ENCODE data around the gene PIK3C2B. TPM values are rescaled to one million over a fixed set of nuclear protein-coding genes. Genes with fewer than 3 reads are reported as not detected.

PIK3C2B gene
- polyA plus RNA-seq, 1 donor (not counting 4 experiments of a cell fraction or from before 2014, with no cell fraction given) = 5.4 TPM

DNA sequence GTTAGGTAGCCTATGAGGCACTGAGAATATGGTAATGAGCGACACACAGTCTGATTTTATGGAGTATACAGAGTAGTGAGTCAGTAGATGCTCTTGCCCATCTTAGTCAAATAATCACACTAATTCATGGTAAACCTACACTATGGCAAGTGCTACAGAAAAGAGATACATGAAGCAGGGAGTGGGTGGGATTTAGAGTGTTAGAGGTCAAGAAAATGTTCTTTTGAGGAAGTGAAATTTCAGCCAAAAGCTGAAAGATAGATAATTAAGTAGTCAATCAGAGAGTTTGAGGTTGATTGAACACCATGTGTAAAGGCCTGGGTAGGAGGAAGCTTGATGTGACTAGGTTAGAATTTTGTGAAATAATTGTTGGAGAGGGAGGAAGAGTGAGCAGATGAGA, 36.3 kb upstream of the PIK3C2B start:
- no peak for DNase-seq (ENCODE audit: low read depth, low spot score)
- Histone ChIP-seq H3K4me1 (ENCODE audit: control insufficient read depth, extremely low read depth, insufficient read depth, low read length) (no peaks in the 10 kb centered on the region), H3K27me3 (ENCODE audit: control insufficient read depth, extremely low read depth, insufficient read depth, low read length) (no peaks in the 10 kb centered on the region), H3K36me3 (ENCODE audit: control insufficient read depth in 2 of 2, extremely low read depth in 1 of 2, insufficient read depth in 2 of 2, low read length in 2 of 2) (peaks cover 12 to 22% of the 10 kb centered on the region in 2 experiments), H3K4me2 (ENCODE audit: control insufficient read depth, extremely low read depth, insufficient read depth, low read depth, low read length) (no peak overlapping the region), H3K4me3 (ENCODE audit: control insufficient read depth in 2 of 3, extremely low read depth in 1 of 3, insufficient read depth in 2 of 3, low read depth in 1 of 3, low read length in 3 of 3) (no peak overlapping the region), H3K9me1 (ENCODE audit: control insufficient read depth, extremely low read depth, insufficient read depth, low read length) (no peaks in the 10 kb centered on the region), H3K79me2 (ENCODE audit: control insufficient read depth, insufficient read depth, low read length) (no peaks in the 10 kb centered on the region), H4K20me1 (ENCODE audit: control insufficient read depth, extremely low read depth, insufficient read depth, low read length) (no peaks in the 10 kb centered on the region), H3K9ac (ENCODE audit: control insufficient read depth, extremely low read depth, insufficient read depth, low read length) (no peak overlapping the region), H3K9me3 (ENCODE audit: control insufficient read depth, low read depth, low read length) (no peaks in the 10 kb centered on the region), H3K27ac (ENCODE audit: control insufficient read depth, insufficient read depth, low read length) (no peak overlapping the region), H2AFZ (ENCODE audit: control insufficient read depth, low read length) (no peak overlapping the region)
- dilution Hi-C loops (cut with MboI; ENCODE audit: extremely low pct_ligation_motif_present, low sequenced_read_pairs) = no loop called here
- FAIRE-seq = no peak
- TF ChIP-seq EZH2 (IDR thresholded peaks at IDR 0.05; ENCODE audit: low read length) = no peak
- no peak for TF ChIP-seq CTCF (optimal IDR thresholded peaks at IDR 0.05 in 1 of 3, IDR thresholded peaks at IDR 0.05 in 1 of 3, conservative IDR thresholded peaks at IDR 0.05 in 1 of 3; ENCODE audit: extremely low read depth in 1 of 3, insufficient read depth in 2 of 3, low read length in 3 of 3)

DNA sequence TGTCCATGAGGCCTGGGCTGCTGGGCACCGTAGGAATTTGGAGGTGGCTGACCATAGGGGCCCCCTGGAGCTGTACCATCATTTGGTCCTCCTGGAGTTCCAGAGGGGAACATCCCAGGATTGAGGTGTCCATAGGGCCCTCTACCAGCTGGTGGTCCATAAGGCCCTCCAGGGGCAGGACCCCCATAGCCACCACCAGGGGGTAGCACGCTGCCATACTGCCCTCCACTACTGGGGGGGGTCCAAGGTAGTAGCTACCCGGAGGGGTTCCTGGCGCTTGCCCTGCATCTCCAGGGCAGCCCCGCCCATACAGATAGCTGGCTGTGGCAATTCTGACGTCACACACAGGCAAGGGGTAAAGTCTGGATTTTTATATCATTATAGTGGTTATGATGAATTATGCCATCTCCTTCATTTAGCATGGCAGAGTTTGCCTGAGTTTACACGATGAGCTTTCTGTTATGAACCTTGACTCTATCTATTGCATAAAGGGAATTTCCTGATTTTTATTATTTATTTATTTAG, 34.8 kb upstream of the PIK3C2B start:
- Histone ChIP-seq H3K9me1 (ENCODE audit: control insufficient read depth, extremely low read depth, insufficient read depth, low read length) (no peaks in the 10 kb centered on the region), H3K9ac (ENCODE audit: control insufficient read depth, extremely low read depth, insufficient read depth, low read length) (no peak overlapping the region), H3K4me3 (ENCODE audit: control insufficient read depth in 2 of 3, extremely low read depth in 1 of 3, insufficient read depth in 2 of 3, low read depth in 1 of 3, low read length in 3 of 3) (no peak overlapping the region), H2AFZ (ENCODE audit: control insufficient read depth, low read length) (no peak overlapping the region), H4K20me1 (ENCODE audit: control insufficient read depth, extremely low read depth, insufficient read depth, low read length) (no peaks in the 10 kb centered on the region), H3K79me2 (ENCODE audit: control insufficient read depth, insufficient read depth, low read length) (peaks cover 2% of the 10 kb centered on the region), H3K4me2 (ENCODE audit: control insufficient read depth, extremely low read depth, insufficient read depth, low read depth, low read length) (no peak overlapping the region), H3K27me3 (ENCODE audit: control insufficient read depth, extremely low read depth, insufficient read depth, low read length) (no peaks in the 10 kb centered on the region), H3K36me3 (ENCODE audit: control insufficient read depth in 2 of 2, extremely low read depth in 1 of 2, insufficient read depth in 2 of 2, low read length in 2 of 2) (peaks cover 15 to 31% of the 10 kb centered on the region in 2 experiments), H3K27ac (ENCODE audit: control insufficient read depth, insufficient read depth, low read length) (no peak overlapping the region), H3K4me1 (ENCODE audit: control insufficient read depth, extremely low read depth, insufficient read depth, low read length) (peaks cover 8% of the 10 kb centered on the region), H3K9me3 (ENCODE audit: control insufficient read depth, low read depth, low read length) (no peaks in the 10 kb centered on the region)
- no peak for DNase-seq (ENCODE audit: low read depth, low spot score)
- dilution Hi-C loops (cut with MboI; ENCODE audit: extremely low pct_ligation_motif_present, low sequenced_read_pairs) = no loop called here
- TF ChIP-seq CTCF (optimal IDR thresholded peaks at IDR 0.05 in 1 of 3, IDR thresholded peaks at IDR 0.05 in 1 of 3, conservative IDR thresholded peaks at IDR 0.05 in 1 of 3; ENCODE audit: extremely low read depth in 1 of 3, insufficient read depth in 2 of 3, low read length in 3 of 3) (no peak), EZH2 (IDR thresholded peaks at IDR 0.05; ENCODE audit: low read length) (no peak)
- FAIRE-seq = no peak

All from keratinocyte (primary cell).